ENCODE results near the gene MCOLN1. TPM values are rescaled to one million over a fixed set of nuclear protein-coding genes. Genes with fewer than 3 reads are reported as not detected.

The MCOLN1 gene
- total and polyA plus RNA-seq, 2 experiments from 2014 or later: 7.2 to 16.1 TPM

DNA sequence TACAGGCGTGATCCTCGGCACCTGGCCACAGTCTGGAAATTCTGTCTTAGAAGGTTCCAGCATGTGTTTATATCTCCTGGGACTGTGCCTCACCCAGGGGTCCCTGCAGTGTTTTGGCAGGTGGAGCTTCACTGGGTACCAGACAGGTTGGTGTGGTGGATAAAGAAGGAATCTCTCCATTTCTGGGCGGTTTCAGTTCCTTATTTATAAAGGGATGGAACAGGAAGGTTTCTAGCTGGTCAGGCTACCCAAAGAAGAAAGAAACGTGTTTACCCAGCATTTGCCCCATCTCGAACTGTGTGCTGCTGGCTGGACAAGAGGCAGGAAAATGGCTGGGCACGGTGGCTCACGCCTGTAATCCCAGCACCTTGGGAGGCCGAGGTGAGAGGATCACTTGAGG is 22.9 kb downstream of the MCOLN1 start:
- Mint-ChIP-seq H3K27ac (no peak overlapping the region), H3K27me3 (ENCODE audit: insufficient read depth, low read depth, poor library complexity) (peaks cover 8% of the 10 kb centered on the region), H3K4me3 (no peak overlapping the region), H3K36me3 (ENCODE audit: low read depth) (peaks cover 12% of the 10 kb centered on the region), H3K9me3 (no peaks in the 10 kb centered on the region), H3K4me1 (no peaks in the 10 kb centered on the region)
- Histone ChIP-seq H3K79me2 (replicated peaks; ENCODE audit: insufficient read depth) (no peaks in the 10 kb centered on the region), H3K9me2 (ENCODE audit: insufficient read depth) (no peaks in the 10 kb centered on the region), H2AFZ (no peak overlapping the region), H3K4me1 (ENCODE audit: insufficient read depth) (no peaks in the 10 kb centered on the region), H3K4me2 (no peak overlapping the region), H3K4me3 (no peak overlapping the region), H3K27me3 (ENCODE audit: insufficient read depth) (no peaks in the 10 kb centered on the region), H4K20me1 (replicated peaks; ENCODE audit: insufficient read depth) (no peaks in the 10 kb centered on the region), H3K27ac (ENCODE audit: low read depth) (no peak overlapping the region), H3F3A (replicated peaks; ENCODE audit: low read depth) (no peaks in the 10 kb centered on the region), H3K36me3 (ENCODE audit: insufficient read depth) (no peaks in the 10 kb centered on the region)
- no peak for ATAC-seq
- TF ChIP-seq, protein P1, sequence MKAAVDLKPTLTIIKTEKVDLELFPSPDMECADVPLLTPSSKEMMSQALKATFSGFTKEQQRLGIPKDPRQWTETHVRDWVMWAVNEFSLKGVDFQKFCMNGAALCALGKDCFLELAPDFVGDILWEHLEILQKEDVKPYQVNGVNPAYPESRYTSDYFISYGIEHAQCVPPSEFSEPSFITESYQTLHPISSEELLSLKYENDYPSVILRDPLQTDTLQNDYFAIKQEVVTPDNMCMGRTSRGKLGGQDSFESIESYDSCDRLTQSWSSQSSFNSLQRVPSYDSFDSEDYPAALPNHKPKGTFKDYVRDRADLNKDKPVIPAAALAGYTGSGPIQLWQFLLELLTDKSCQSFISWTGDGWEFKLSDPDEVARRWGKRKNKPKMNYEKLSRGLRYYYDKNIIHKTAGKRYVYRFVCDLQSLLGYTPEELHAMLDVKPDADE (IDR thresholded peaks at IDR 0.05): no peak
- TF ChIP-seq CREB1 (CRISPR knock-in tag; IDR thresholded peaks at IDR 0.05; ENCODE audit: low read depth) (no peak), NANOG (IDR thresholded peaks at IDR 0.05; ENCODE audit: borderline replicate concordance) (no peak), POLR2AphosphoS5 (IDR thresholded peaks at IDR 0.05; ENCODE audit: low read depth) (no peak), JUNB (IDR thresholded peaks at IDR 0.05; ENCODE audit: unreplicated experiment) (no peak), EZH2phosphoT487 (IDR thresholded peaks at IDR 0.05; ENCODE audit: unreplicated experiment) (no peak)
- DNase-seq (ENCODE audit: low spot score): no peak

DNA sequence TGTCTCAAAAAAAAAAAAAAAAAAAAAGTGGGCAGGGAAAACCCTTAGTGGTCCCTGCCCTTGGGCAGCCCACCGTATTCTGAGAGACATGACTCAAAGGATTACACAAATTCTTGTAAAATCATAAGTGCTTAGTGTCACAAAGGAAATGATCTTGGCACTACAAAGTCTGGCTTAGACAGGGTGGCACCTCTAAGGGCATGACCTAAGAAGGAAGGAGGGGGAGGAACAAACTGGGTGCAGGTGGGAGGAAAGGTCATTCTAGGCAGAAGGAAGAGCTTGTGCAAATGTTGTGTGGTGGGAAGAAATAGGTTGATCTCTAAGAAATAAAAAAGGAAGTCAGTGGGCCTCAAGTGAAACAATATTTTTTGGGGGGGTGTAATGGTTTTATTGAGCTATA is 23.5 kb downstream of the MCOLN1 start:
- no peaks in the 10 kb centered on the region for H3K9me3 Mint-ChIP-seq
- H3K27me3 Mint-ChIP-seq (ENCODE audit: insufficient read depth, low read depth, poor library complexity): peaks cover 7% of the 10 kb centered on the region
- H3K4me3 ChIP-seq: no peak overlapping the region
- no peak overlapping the region for H3K27ac ChIP-seq (ENCODE audit: low read depth)
- H3K4me2 ChIP-seq: no peak overlapping the region
- no peaks in the 10 kb centered on the region for H3K27me3 ChIP-seq (ENCODE audit: insufficient read depth)
- ATAC-seq (no peak), DNase-seq (ENCODE audit: low spot score) (no peak)
- peaks cover 3% of the 10 kb centered on the region; the same call in 1 of the 2 replicates for H3K4me1 ChIP-seq (ENCODE audit: insufficient read depth)
- H2AFZ ChIP-seq: no peak overlapping the region
- no peaks in the 10 kb centered on the region for H4K20me1 ChIP-seq (replicated peaks; ENCODE audit: insufficient read depth)
- H3K36me3 Mint-ChIP-seq (ENCODE audit: low read depth): peaks cover 12% of the 10 kb centered on the region
- H3K27ac Mint-ChIP-seq: no peak overlapping the region
- no peaks in the 10 kb centered on the region for H3K4me1 Mint-ChIP-seq
- no peak overlapping the region for H3K4me3 Mint-ChIP-seq
- no peaks in the 10 kb centered on the region for H3K36me3 ChIP-seq (ENCODE audit: insufficient read depth)
- TF ChIP-seq CREB1 (CRISPR knock-in tag; IDR thresholded peaks at IDR 0.05; ENCODE audit: low read depth) (no peak), ZNF331 (CRISPR knock-in tag; IDR thresholded peaks at IDR 0.05; ENCODE audit: low read depth) (no peak), POLR2AphosphoS5 (IDR thresholded peaks at IDR 0.05; ENCODE audit: low read depth) (no peak), ZNF114 (CRISPR knock-in tag; IDR thresholded peaks at IDR 0.05) (no peak), JUNB (IDR thresholded peaks at IDR 0.05; ENCODE audit: unreplicated experiment) (no peak), EZH2phosphoT487 (IDR thresholded peaks at IDR 0.05; ENCODE audit: unreplicated experiment) (no peak)
- TF ChIP-seq, protein P2, sequence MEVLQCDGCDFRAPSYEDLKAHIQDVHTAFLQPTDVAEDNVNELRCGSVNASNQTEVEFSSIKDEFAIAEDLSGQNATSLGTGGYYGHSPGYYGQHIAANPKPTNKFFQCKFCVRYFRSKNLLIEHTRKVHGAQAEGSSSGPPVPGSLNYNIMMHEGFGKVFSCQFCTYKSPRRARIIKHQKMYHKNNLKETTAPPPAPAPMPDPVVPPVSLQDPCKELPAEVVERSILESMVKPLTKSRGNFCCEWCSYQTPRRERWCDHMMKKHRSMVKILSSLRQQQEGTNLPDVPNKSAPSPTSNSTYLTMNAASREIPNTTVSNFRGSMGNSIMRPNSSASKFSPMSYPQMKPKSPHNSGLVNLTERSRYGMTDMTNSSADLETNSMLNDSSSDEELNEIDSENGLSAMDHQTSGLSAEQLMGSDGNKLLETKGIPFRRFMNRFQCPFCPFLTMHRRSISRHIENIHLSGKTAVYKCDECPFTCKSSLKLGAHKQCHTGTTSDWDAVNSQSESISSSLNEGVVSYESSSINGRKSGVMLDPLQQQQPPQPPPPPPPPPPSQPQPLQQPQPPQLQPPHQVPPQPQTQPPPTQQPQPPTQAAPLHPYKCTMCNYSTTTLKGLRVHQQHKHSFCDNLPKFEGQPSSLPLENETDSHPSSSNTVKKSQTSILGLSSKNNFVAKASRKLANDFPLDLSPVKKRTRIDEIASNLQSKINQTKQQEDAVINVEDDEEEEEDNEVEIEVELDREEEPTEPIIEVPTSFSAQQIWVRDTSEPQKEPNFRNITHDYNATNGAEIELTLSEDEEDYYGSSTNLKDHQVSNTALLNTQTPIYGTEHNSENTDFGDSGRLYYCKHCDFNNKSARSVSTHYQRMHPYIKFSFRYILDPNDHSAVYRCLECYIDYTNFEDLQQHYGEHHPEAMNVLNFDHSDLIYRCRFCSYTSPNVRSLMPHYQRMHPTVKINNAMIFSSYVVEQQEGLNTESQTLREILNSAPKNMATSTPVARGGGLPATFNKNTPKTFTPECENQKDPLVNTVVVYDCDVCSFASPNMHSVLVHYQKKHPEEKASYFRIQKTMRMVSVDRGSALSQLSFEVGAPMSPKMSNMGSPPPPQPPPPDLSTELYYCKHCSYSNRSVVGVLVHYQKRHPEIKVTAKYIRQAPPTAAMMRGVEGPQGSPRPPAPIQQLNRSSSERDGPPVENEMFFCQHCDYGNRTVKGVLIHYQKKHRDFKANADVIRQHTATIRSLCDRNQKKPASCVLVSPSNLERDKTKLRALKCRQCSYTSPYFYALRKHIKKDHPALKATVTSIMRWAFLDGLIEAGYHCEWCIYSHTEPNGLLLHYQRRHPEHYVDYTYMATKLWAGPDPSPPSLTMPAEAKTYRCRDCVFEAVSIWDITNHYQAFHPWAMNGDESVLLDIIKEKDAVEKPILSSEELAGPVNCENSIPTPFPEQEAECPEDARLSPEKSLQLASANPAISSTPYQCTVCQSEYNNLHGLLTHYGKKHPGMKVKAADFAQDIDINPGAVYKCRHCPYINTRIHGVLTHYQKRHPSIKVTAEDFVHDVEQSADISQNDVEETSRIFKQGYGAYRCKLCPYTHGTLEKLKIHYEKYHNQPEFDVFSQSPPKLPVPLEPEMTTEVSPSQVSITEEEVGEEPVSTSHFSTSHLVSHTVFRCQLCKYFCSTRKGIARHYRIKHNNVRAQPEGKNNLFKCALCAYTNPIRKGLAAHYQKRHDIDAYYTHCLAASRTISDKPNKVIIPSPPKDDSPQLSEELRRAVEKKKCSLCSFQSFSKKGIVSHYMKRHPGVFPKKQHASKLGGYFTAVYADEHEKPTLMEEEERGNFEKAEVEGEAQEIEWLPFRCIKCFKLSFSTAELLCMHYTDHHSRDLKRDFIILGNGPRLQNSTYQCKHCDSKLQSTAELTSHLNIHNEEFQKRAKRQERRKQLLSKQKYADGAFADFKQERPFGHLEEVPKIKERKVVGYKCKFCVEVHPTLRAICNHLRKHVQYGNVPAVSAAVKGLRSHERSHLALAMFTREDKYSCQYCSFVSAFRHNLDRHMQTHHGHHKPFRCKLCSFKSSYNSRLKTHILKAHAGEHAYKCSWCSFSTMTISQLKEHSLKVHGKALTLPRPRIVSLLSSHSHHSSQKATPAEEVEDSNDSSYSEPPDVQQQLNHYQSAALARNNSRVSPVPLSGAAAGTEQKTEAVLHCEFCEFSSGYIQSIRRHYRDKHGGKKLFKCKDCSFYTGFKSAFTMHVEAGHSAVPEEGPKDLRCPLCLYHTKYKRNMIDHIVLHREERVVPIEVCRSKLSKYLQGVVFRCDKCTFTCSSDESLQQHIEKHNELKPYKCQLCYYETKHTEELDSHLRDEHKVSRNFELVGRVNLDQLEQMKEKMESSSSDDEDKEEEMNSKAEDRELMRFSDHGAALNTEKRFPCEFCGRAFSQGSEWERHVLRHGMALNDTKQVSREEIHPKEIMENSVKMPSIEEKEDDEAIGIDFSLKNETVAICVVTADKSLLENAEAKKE (CRISPR knock-in tag; IDR thresholded peaks at IDR 0.05): no peak
- TF ChIP-seq, protein P3, sequence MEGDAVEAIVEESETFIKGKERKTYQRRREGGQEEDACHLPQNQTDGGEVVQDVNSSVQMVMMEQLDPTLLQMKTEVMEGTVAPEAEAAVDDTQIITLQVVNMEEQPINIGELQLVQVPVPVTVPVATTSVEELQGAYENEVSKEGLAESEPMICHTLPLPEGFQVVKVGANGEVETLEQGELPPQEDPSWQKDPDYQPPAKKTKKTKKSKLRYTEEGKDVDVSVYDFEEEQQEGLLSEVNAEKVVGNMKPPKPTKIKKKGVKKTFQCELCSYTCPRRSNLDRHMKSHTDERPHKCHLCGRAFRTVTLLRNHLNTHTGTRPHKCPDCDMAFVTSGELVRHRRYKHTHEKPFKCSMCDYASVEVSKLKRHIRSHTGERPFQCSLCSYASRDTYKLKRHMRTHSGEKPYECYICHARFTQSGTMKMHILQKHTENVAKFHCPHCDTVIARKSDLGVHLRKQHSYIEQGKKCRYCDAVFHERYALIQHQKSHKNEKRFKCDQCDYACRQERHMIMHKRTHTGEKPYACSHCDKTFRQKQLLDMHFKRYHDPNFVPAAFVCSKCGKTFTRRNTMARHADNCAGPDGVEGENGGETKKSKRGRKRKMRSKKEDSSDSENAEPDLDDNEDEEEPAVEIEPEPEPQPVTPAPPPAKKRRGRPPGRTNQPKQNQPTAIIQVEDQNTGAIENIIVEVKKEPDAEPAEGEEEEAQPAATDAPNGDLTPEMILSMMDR (conservative IDR thresholded peaks at IDR 0.05; ENCODE audit: low read depth in 2 of 2): no peak
- TF ChIP-seq, protein P1 (IDR thresholded peaks at IDR 0.05): no peak
- no peaks in the 10 kb centered on the region for H3K79me2 ChIP-seq (replicated peaks; ENCODE audit: insufficient read depth)
- H3K9me2 ChIP-seq (ENCODE audit: insufficient read depth): no peaks in the 10 kb centered on the region
- no peaks in the 10 kb centered on the region for H3F3A ChIP-seq (replicated peaks; ENCODE audit: low read depth)

All from GM23338 (cell line).